Measurements from ENCODE around the gene KRT75.

GRCh38 chr12:52396656-52397055, 37.5 kb downstream of the KRT75 start:
- TF ChIP-seq, protein P1, sequence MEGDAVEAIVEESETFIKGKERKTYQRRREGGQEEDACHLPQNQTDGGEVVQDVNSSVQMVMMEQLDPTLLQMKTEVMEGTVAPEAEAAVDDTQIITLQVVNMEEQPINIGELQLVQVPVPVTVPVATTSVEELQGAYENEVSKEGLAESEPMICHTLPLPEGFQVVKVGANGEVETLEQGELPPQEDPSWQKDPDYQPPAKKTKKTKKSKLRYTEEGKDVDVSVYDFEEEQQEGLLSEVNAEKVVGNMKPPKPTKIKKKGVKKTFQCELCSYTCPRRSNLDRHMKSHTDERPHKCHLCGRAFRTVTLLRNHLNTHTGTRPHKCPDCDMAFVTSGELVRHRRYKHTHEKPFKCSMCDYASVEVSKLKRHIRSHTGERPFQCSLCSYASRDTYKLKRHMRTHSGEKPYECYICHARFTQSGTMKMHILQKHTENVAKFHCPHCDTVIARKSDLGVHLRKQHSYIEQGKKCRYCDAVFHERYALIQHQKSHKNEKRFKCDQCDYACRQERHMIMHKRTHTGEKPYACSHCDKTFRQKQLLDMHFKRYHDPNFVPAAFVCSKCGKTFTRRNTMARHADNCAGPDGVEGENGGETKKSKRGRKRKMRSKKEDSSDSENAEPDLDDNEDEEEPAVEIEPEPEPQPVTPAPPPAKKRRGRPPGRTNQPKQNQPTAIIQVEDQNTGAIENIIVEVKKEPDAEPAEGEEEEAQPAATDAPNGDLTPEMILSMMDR (conservative IDR thresholded peaks at IDR 0.05), result no peak
- TF ChIP-seq ZFX (IDR thresholded peaks at IDR 0.05), result no peak
